ENCODE results near the gene ITFG1. TPM values are rescaled to one million over a fixed set of nuclear protein-coding genes. Genes with fewer than 3 reads are reported as not detected.

The ITFG1 gene
- total RNA-seq, 2 donors from 2014 or later = 47.7 to 68.6 TPM

DNA sequence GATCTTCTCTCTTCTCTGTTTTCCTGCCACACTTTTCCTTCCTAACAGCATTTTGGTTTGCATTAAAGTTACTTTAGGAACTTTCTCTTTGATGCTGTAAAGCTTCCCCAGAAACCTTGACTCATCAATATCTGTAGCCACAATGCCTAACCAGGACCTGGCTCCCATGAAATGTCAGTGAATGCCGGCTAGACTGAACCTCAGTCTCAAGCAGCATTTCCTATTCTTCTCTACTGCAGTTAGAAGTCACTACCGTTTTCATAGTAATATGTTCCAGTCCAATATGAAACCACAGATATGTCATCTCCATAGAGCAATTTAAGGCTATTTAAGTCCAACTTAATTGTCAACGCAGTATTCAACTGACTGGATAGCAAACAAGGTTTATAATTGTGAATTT, 28.9 kb downstream of the ITFG1 start:
- H3K9me3 ChIP-seq = no peaks in the 10 kb centered on the region
- no peak overlapping the region for H3K4me3 ChIP-seq
- no peak overlapping the region for H3K27ac ChIP-seq
- TF ChIP-seq, protein P1, sequence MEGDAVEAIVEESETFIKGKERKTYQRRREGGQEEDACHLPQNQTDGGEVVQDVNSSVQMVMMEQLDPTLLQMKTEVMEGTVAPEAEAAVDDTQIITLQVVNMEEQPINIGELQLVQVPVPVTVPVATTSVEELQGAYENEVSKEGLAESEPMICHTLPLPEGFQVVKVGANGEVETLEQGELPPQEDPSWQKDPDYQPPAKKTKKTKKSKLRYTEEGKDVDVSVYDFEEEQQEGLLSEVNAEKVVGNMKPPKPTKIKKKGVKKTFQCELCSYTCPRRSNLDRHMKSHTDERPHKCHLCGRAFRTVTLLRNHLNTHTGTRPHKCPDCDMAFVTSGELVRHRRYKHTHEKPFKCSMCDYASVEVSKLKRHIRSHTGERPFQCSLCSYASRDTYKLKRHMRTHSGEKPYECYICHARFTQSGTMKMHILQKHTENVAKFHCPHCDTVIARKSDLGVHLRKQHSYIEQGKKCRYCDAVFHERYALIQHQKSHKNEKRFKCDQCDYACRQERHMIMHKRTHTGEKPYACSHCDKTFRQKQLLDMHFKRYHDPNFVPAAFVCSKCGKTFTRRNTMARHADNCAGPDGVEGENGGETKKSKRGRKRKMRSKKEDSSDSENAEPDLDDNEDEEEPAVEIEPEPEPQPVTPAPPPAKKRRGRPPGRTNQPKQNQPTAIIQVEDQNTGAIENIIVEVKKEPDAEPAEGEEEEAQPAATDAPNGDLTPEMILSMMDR (IDR thresholded peaks at IDR 0.05) = no peak
- no peaks in the 10 kb centered on the region for H3K4me1 ChIP-seq (ENCODE audit: control insufficient read depth in 1 of 2, low read depth in 2 of 2)
- H3K36me3 ChIP-seq = peaks cover 3% of the 10 kb centered on the region
- ATAC-seq (ENCODE audit: insufficient number of reproducible peaks, low FRiP score, low read depth) (no peak), DNase-seq (ENCODE audit: low spot score) (no peak)
- H3K27me3 ChIP-seq (replicated peaks; ENCODE audit: insufficient read depth) = no peaks in the 10 kb centered on the region

DNA sequence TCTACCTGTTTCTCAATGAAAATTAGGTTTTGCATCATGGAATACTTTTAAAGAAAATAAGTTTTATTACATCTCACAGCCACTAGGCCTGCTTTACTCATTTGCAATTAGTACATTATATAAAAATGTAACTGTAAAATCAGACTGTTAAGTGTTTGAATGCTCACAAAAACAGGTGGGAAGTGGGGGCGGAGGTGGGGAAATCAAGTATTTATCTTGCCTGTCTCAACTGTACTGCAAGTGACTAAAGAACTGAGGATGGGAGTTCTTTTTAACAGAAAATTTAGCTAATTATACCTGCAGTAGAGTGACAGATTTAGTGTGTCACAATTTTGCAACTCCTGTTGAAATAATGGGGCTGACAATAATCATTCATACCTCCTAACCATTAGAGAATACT, 34.1 kb downstream of the ITFG1 start:
- Histone ChIP-seq H3K27me3 (replicated peaks; ENCODE audit: insufficient read depth) (no peaks in the 10 kb centered on the region), H3K4me3 (no peak overlapping the region), H3K27ac (no peak overlapping the region), H3K4me1 (ENCODE audit: control insufficient read depth in 1 of 2, low read depth in 2 of 2) (no peaks in the 10 kb centered on the region), H3K36me3 (peaks cover 13% of the 10 kb centered on the region), H3K9me3 (no peaks in the 10 kb centered on the region)
- no peak for ATAC-seq (ENCODE audit: insufficient number of reproducible peaks, low FRiP score, low read depth)
- no peak for DNase-seq (ENCODE audit: low spot score)
- TF ChIP-seq, protein P1 (IDR thresholded peaks at IDR 0.05) = no peak

DNA sequence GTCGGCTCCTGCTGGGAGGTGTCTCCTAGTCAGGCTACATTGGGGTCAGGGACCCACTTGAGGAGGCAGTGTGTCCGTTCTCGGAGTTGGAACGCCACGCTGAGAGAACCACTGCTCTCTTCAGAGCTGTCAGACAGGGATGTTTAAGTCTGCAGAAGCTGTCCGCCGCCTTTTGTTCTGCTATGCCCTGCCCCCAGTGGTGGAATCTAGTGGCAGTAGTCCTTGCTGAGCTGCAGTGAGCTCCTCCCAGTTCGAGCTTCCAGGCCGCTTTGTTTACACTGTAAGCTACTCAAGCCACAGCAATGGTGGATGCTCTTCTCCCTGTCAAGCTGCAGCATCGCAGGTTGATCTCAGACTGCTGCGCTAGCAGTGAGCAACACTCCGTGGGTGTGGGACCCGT, 36.0 kb downstream of the ITFG1 start:
- Histone ChIP-seq H3K36me3 (peaks cover 13% of the 10 kb centered on the region), H3K27ac (no peak overlapping the region), H3K4me3 (no peak overlapping the region), H3K9me3 (no peaks in the 10 kb centered on the region), H3K27me3 (replicated peaks; ENCODE audit: insufficient read depth) (no peaks in the 10 kb centered on the region), H3K4me1 (ENCODE audit: control insufficient read depth in 1 of 2, low read depth in 2 of 2) (no peaks in the 10 kb centered on the region)
- TF ChIP-seq, protein P1 (IDR thresholded peaks at IDR 0.05) = no peak
- DNase-seq (ENCODE audit: low spot score) (no peak), ATAC-seq (ENCODE audit: insufficient number of reproducible peaks, low FRiP score, low read depth) (no peak)

DNA sequence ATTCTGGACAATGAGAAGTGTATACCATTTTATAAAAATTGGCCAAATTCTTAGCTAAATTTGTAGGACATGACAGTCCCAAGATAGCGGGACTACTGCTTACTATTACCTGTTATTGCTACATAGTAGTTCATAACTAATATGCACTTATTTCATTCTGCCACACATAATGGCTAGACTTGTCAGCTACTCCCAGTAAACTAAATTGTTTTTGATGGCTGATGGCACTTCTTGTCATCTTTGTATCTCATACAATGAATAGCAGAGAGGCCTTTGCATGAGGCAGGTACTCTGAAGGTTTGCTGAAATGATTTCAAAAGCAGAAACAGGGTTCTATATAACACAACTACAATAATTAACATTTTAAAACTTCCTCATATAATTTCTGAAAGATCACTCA, 44.0 kb downstream of the ITFG1 start:
- ATAC-seq (ENCODE audit: insufficient number of reproducible peaks, low FRiP score, low read depth) = no peak
- H3K4me3 ChIP-seq = no peak overlapping the region
- H3K27ac ChIP-seq = no peak overlapping the region
- TF ChIP-seq, protein P1 (IDR thresholded peaks at IDR 0.05) = no peak
- no peaks in the 10 kb centered on the region for H3K36me3 ChIP-seq
- DNase-seq (ENCODE audit: low spot score) = no peak
- no peaks in the 10 kb centered on the region for H3K27me3 ChIP-seq (replicated peaks; ENCODE audit: insufficient read depth)
- peaks cover 0 to 15% of the 10 kb centered on the region in 2 donors for H3K4me1 ChIP-seq (ENCODE audit: control insufficient read depth in 1 of 2, low read depth in 2 of 2)
- no peaks in the 10 kb centered on the region for H3K9me3 ChIP-seq

DNA sequence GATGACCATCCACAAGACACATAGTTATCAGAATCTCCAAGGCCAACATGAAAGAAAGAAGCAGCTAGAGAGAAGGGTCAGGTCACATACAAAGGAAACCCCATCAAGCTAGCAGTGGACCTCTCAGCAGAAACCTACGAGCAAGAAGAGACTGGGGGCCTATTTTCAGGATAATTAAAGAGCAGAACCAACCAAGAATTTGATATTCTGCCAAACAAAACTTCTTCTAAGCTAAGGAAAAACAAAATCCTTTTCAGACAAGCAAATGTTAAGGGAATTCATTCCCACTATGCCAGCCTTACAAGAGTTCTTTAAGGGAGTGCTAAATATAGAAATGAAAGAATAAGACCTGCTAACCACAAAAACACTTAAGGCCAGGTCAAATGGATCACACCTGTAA, 47.8 kb downstream of the ITFG1 start:
- ATAC-seq (ENCODE audit: insufficient number of reproducible peaks, low FRiP score, low read depth) = no peak
- Histone ChIP-seq H3K4me1 (ENCODE audit: control insufficient read depth in 1 of 2, low read depth in 2 of 2) (peaks cover 0 to 15% of the 10 kb centered on the region in 2 donors), H3K9me3 (no peaks in the 10 kb centered on the region), H3K4me3 (no peak overlapping the region), H3K27me3 (replicated peaks; ENCODE audit: insufficient read depth) (no peaks in the 10 kb centered on the region), H3K36me3 (no peaks in the 10 kb centered on the region), H3K27ac (no peak overlapping the region)
- TF ChIP-seq, protein P1 (IDR thresholded peaks at IDR 0.05) = no peak
- no peak for DNase-seq (ENCODE audit: low spot score)
